IPS-18c (cell line): Measurements from ENCODE around the gene NUDT10.
"Not testable (repeated sequence)": the region's sequence is repeated elsewhere in the genome, so short reads cannot be mapped to it uniquely, and the experiment has no call there.

Experiments used
- H3K4me3 ChIP-seq: 2 replicates; pipeline ENCODE4 v1.7.0; 2013; ENCODE audit warnings: low read depth, mild to moderate bottlenecking, low read length, moderate library complexity; ENCODE audit not compliant: insufficient read depth
- H3K9me3 ChIP-seq: one replicate; pipeline ENCODE4 v1.6.1; 2013; ENCODE audit warnings: mild to moderate bottlenecking, low read length, moderate library complexity; ENCODE audit not compliant: control insufficient read depth, insufficient read depth

NUDT10 gene

DNA sequence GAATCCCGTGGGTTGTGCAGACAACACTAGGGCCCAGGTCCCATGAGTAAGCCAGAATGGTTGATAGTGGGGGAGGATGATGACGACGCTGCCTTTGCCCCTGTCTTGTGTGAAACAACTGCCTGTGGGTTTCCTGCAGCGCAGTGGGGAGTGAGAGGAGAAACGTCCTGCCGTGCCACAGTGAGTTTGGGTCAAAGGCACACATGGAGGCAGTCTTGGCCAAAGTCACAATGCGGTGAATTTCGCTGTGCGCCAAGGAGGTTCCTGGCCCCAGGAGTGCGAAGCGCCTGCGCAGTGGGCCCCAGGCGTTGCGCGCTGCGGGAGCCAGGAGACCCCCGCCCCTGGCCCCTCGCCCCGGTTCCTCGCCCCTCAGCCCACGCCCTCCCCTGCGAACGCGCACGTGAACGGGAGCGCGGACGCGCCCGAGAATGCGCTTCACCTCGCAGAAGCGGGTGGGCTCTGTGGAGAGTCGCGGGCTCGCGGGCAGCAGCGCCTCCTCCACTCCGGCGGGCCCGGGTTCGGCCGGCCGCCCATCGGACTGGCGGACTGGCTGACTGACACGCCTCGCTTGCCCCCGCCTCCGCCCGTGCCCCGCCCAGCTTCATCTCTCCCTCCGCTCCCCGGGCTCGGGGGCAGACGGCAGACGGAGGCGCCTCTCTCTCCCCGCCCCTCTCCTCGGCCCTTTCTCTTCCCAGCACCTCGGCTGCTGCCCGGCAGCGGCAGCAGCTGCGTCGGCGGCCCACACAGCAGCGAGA lies at the start of gene NUDT10:
TSS of gene NUDT10 (plus strand) at position 635 of the 755 bp plus-strand sequence. CDS start 144 bp downstream, outside the sequence.
- peaks cover 1% of the 10 kb centered on the region for H3K9me3 ChIP-seq
- peak within 1 kb of the TSS; percentile 31; the same call in 1 of the 2 replicates for H3K4me3 ChIP-seq

- Histone ChIP-seq H3K4me3 (no peak overlapping the region), H3K9me3 (peaks cover 2% of the 10 kb centered on the region)
These were observed 40.2 kb upstream of the NUDT10 start for GRCh38 chrX:51292421-51292820.

DNA sequence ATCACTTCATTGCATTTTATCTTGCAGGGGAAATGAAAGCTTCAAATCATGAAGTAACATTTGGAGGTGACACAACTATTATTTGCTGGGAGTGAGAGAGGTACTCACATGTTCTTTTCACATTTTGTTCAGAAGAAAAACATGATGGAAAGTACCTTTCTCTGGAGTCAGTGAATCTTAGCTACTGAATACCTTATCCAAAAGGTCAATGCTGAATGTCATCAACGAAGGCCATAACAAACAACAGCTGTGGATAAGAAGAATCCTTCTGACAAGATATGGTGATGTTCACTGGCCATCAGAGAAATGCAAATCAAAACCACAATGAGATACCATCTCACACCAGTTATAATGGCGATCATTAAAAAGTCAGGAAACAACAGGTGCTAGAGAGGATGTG lies 36.5 kb upstream of the NUDT10 start:
- Histone ChIP-seq H3K9me3 (peaks cover 2% of the 10 kb centered on the region), H3K4me3 (no peak overlapping the region)

DNA sequence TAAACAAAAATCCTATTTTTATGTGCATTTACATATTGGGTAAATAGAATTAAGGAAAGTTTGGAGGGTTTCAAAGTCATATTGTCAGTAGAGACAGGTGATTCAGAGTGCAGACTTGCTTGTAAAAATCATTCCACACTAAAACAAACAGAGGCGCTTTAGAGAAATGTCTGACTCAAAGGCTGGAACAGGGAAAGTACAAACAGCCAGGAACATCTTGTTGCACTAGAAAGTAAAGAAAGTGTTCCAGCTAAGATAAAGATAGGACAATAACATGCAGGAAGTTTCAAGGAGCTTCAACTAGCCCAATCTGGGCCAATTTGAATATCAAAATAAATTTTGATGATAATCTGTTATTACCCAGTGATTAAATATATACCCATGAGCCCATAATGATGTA lies 16.4 kb upstream of the NUDT10 start:
- Histone ChIP-seq H3K9me3 (no peaks in the 10 kb centered on the region), H3K4me3 (no peak overlapping the region)

- H3K9me3 ChIP-seq, result not testable (repeated sequence)
- peak overlapping the region; percentile 31; the same call in 1 of the 2 replicates for H3K4me3 ChIP-seq
These were observed 542 bp downstream of the NUDT10 start for GRCh38 chrX:51332943-51333785.

GRCh38 chrX:51334276-51334675 lies 1.7 kb downstream of the NUDT10 start:
- H3K4me3 ChIP-seq, result no peak overlapping the region; the same call in 1 of the 2 replicates
- no peaks in the 10 kb centered on the region for H3K9me3 ChIP-seq

GRCh38 chrX:51336584-51336983 lies 4.0 kb downstream of the NUDT10 start:
- H3K4me3 ChIP-seq, result no peak overlapping the region
- peaks cover 2% of the 10 kb centered on the region for H3K9me3 ChIP-seq

- Histone ChIP-seq H3K9me3 (peaks cover 7% of the 10 kb centered on the region), H3K4me3 (peak overlapping the region; percentile 20; the same call in 1 of the 2 replicates)
These were observed 28.6 kb downstream of the NUDT10 start for GRCh38 chrX:51361251-51361650.

DNA sequence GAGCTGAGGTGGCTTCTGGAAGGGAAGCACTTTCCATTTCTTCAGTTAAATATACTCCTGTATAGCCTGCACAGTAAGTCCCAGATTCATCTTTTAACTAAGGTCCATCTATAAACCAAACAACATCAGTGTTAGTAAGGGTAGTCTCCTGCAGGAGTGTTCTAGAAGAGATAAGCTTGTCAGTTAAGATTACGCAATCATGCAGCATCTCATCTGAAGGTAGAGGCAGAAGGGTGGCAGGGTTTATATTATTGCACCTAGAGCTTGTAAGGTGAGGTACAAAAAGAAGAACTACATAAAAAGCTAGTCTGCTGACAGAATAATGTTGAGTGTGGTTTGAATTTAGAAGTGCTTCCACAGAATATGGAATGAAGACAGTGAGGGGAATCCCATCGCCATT lies 44.0 kb downstream of the NUDT10 start:
- Histone ChIP-seq H3K9me3 (no peaks in the 10 kb centered on the region), H3K4me3 (no peak overlapping the region)
